NCI-H187 treated with DMSO at 0.1 percent for 48 hours (cell line): Measurements from ENCODE around the gene CENPV.

Source experiments
- DNase-seq: peaks from one replicate; lab custom pipeline; 2025; lab: John Stamatoyannopoulos, UW

Gene CENPV

GRCh38 chr17:16358394-16358793 is 5.1 kb upstream of the CENPV start:
- DNase-seq: no peak

GRCh38 chr17:16354585-16354984 is 1.3 kb upstream of the CENPV start:
- DNase-seq: no peak

- DNase-seq: no peak
These were observed 477 bp downstream of the CENPV start for GRCh38 chr17:16352667-16353316.

- no peak for DNase-seq
These were observed 984 bp downstream of the CENPV start for GRCh38 chr17:16352303-16352666.

- DNase-seq: no peak
These were observed 1.4 kb downstream of the CENPV start for GRCh38 chr17:16351831-16352230.

- DNase-seq: no peak
These were observed 3.8 kb downstream of the CENPV start for GRCh38 chr17:16349431-16349830.

GRCh38 chr17:16348586-16348985 is 4.7 kb downstream of the CENPV start:
- DNase-seq: no peak

GRCh38 chr17:16346721-16347271 is 6.5 kb downstream of the CENPV start:
- DNase-seq: no peak

GRCh38 chr17:16345565-16345964 is 7.7 kb downstream of the CENPV start:
- no peak for DNase-seq

GRCh38 chr17:16343569-16343968 is 9.7 kb downstream of the CENPV start:
- no peak for DNase-seq

GRCh38 chr17:16342979-16343378 is 10.3 kb downstream of the CENPV start:
- no peak for DNase-seq

GRCh38 chr17:16339959-16340358 is 13.3 kb downstream of the CENPV start:
- no peak for DNase-seq

GRCh38 chr17:16339402-16339801 is 13.9 kb downstream of the CENPV start:
- DNase-seq: no peak

GRCh38 chr17:16338391-16338790 is 14.9 kb downstream of the CENPV start:
- no peak for DNase-seq

GRCh38 chr17:16329519-16330271 is 23.6 kb downstream of the CENPV start:
- DNase-seq: no peak

- peak; percentile 77 for DNase-seq
These were observed 24.3 kb downstream of the CENPV start for GRCh38 chr17:16328997-16329396.

GRCh38 chr17:16327018-16327417 is 26.3 kb downstream of the CENPV start:
- no peak for DNase-seq

- no peak for DNase-seq
These were observed 27.3 kb downstream of the CENPV start for GRCh38 chr17:16325964-16326363.

GRCh38 chr17:16322636-16323035 is 30.6 kb downstream of the CENPV start:
- no peak for DNase-seq

GRCh38 chr17:16319969-16320368 is 33.3 kb downstream of the CENPV start:
- DNase-seq: no peak

- no peak for DNase-seq
These were observed 38.4 kb downstream of the CENPV start for GRCh38 chr17:16314859-16315258.

- DNase-seq: no peak
These were observed 39.1 kb downstream of the CENPV start for GRCh38 chr17:16314189-16314588.
